DND-41 (cell line): ENCODE data around the gene EOGT.

Experiments used
- EZH2 ChIP-seq: IDR thresholded peaks from 3 replicates; pipeline ENCODE4 v1.6.1; 2012; ENCODE audit warnings: borderline replicate concordance, low read depth, mild to moderate bottlenecking, moderate library complexity, low read length, inconsistent platforms; ENCODE audit not compliant: severe bottlenecking
- TF ChIP-seq, protein P1 (sequence below): IDR thresholded peaks from 2 replicates; pipeline ENCODE4 v1.5.1; 2012; ENCODE audit warnings: borderline replicate concordance, low read length, moderate library complexity, mild to moderate bottlenecking; ENCODE audit not compliant: poor library complexity, severe bottlenecking; ENCODE audit errors: extremely low read depth

DNA sequence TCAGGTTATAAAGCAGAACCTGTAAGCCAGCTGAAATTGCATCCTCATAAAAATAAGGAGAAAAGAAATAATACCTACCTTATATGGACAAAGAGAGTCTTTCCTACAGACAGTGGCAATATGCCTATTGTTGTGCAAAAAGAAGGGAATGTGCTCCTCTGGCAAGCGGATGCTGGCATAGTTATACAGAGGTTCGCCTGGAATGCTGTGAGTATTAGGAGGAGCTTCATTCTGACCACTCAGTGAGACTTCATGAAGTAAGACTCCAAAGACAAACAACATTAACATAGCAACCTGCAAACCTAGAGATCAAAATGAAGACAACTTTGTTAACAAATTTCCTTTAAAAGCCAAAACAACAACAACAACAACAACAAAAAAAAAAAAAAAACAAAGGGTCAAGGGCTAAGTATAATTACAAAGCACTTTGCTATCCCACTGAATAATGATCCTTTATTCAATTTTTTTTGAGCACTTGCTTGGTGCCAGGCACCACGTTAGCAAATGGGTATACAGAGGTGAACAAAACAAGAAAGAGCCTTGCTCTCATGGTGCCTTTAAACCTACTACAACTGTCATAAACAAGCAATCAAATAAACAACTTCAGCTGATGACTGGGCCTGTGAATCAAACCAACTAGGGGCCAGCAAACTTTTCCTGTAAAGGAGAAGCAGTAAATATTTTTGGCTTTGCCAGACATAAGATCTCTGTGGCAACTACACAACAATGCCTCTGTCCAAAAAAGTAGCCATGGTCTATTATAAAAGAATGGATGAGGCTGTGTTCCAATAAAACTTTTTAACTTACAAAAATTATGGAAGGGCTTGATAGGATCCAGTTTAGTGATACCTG, 3.7 kb downstream of the EOGT start:
- TF ChIP-seq, protein P1, sequence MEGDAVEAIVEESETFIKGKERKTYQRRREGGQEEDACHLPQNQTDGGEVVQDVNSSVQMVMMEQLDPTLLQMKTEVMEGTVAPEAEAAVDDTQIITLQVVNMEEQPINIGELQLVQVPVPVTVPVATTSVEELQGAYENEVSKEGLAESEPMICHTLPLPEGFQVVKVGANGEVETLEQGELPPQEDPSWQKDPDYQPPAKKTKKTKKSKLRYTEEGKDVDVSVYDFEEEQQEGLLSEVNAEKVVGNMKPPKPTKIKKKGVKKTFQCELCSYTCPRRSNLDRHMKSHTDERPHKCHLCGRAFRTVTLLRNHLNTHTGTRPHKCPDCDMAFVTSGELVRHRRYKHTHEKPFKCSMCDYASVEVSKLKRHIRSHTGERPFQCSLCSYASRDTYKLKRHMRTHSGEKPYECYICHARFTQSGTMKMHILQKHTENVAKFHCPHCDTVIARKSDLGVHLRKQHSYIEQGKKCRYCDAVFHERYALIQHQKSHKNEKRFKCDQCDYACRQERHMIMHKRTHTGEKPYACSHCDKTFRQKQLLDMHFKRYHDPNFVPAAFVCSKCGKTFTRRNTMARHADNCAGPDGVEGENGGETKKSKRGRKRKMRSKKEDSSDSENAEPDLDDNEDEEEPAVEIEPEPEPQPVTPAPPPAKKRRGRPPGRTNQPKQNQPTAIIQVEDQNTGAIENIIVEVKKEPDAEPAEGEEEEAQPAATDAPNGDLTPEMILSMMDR, result no peak
- no peak for TF ChIP-seq EZH2
